ENCODE results near the gene BAZ1A. TPM values are rescaled to one million over a fixed set of nuclear protein-coding genes. Genes with fewer than 3 reads are reported as not detected.

The BAZ1A gene
- total RNA-seq, 1 experiment from 2014 or later, result 24.2 TPM

- Histone ChIP-seq H4K20me1 (ENCODE audit: insufficient read depth) (no peaks in the 10 kb centered on the region), H3K79me2 (ENCODE audit: insufficient read depth, low read length) (peaks cover 16% of the 10 kb centered on the region), H3K9me3 (ENCODE audit: control insufficient read depth in 1 of 2, insufficient read depth in 1 of 2, low read depth in 1 of 2, low read length in 2 of 2) (no peaks in the 10 kb centered on the region), H3K4me3 (replicated peaks in 1 of 2; ENCODE audit: low read depth in 1 of 2, low read length in 2 of 2) (no peak overlapping the region), H3K27ac (ENCODE audit: low read depth, low read length) (no peak overlapping the region), H3K9me2 (ENCODE audit: insufficient read depth) (no peaks in the 10 kb centered on the region), H3K4me2 (ENCODE audit: low read length) (no peak overlapping the region), H3K9ac (ENCODE audit: low read length) (no peak overlapping the region), H2AFZ (ENCODE audit: low read depth, low read length, poor library complexity, severe bottlenecking) (no peak overlapping the region), H3K27me3 (ENCODE audit: insufficient read depth, low read length) (no peaks in the 10 kb centered on the region), H3K36me3 (ENCODE audit: control insufficient read depth in 1 of 2, insufficient read depth in 2 of 2, low read length in 2 of 2) (peaks cover 4 to 11% of the 10 kb centered on the region in 2 experiments; a peak in 2 of 4 replicates), H3K4me1 (ENCODE audit: control insufficient read depth in 1 of 2, insufficient read depth in 2 of 2, low read length in 2 of 2) (peaks cover 10 to 20% of the 10 kb centered on the region in 2 experiments)
- no TSS peak for BruUV-seq (replicated peaks)
- DNase-seq (ENCODE audit: low read depth, low spot score) (no peak), ATAC-seq (no peak)
- CTCF ChIA-PET, result no interaction called here
- POLR2A ChIA-PET, result interaction anchor here (0.6 to 0.8 kb wide), 2 partner anchors 26 to 30 kb away, joined by 3 read pairs; no protein-coding TSS in a partner anchor
- TF ChIP-seq MAX (IDR thresholded peaks at IDR 0.05) (no peak), ATF3 (IDR thresholded peaks at IDR 0.05) (no peak), CEBPB (IDR thresholded peaks at IDR 0.05; ENCODE audit: low read depth) (no peak), YY1 (IDR thresholded peaks at IDR 0.05; ENCODE audit: extremely low read depth, insufficient replicate concordance, low read depth, low read length) (no peak), POLR2A (IDR thresholded peaks at IDR 0.05; ENCODE audit: borderline replicate concordance, extremely low read depth, insufficient read depth, insufficient read length) (no peak), ELF1 (IDR thresholded peaks at IDR 0.05; ENCODE audit: borderline replicate concordance, low read depth) (no peak), EZH2phosphoT487 (IDR thresholded peaks at IDR 0.05; ENCODE audit: borderline replicate concordance) (no peak), TCF7L2 (IDR thresholded peaks at IDR 0.05; ENCODE audit: borderline replicate concordance, extremely low read depth, insufficient read depth, insufficient read length) (no peak), REST (IDR thresholded peaks at IDR 0.05; ENCODE audit: low read depth) (no peak), SIN3A (IDR thresholded peaks at IDR 0.05; ENCODE audit: low read depth) (no peak), POLR2AphosphoS5 (IDR thresholded peaks at IDR 0.05; ENCODE audit: low read depth, low read length) (no peak), ZNF274 (IDR thresholded peaks at IDR 0.05; ENCODE audit: low read depth, low read length) (no peak), EGR1 (IDR thresholded peaks at IDR 0.05; ENCODE audit: low read depth) (no peak), ZFX (IDR thresholded peaks at IDR 0.05) (no peak), FOSL1 (IDR thresholded peaks at IDR 0.05; ENCODE audit: low read depth) (no peak)
- RAD21 ChIA-PET (ENCODE audit: low non-redundant PET in 1 of 2, low total read pairs in 2 of 2, uncharacterized antibody in 2 of 2, unreplicated experiment in 2 of 2), result no interaction called here
- intact Hi-C loops (cut with micrococcal nuclease), result no loop called here
These were observed 167.4 kb downstream of the BAZ1A start for GRCh38 chr14:34707722-34708121.

Other genes with a start within 250 kb of the BAZ1A start
- gene SNX6, start 245.2 kb downstream of the BAZ1A start, total RNA-seq (2021; ENCODE audit: unreplicated experiment), result 73.4 TPM
- 55.2 TPM for gene CFL2, start 160.8 kb downstream of the BAZ1A start, total RNA-seq (2021; ENCODE audit: unreplicated experiment)
- 53.0 TPM for gene SRP54, start 107.6 kb upstream of the BAZ1A start, total RNA-seq (2021; ENCODE audit: unreplicated experiment)
- 46.2 TPM for gene FAM177A1, start 170.9 kb upstream of the BAZ1A start, total RNA-seq (2021; ENCODE audit: unreplicated experiment)
- 14.1 TPM for gene PPP2R3C, start 246.6 kb upstream of the BAZ1A start, total RNA-seq (2021; ENCODE audit: unreplicated experiment)
- 28.0 TPM for gene PRORP, start 247.2 kb upstream of the BAZ1A start, total RNA-seq (2021; ENCODE audit: unreplicated experiment)

Measured in HCT116 (cell line).